Tibial nerve (tissue), 4 donors: ENCODE results near the gene NOTCH3.

Experiments
- EP300 ChIP-seq, 2 donors: sonication (generic); formaldehyde crosslinking; IDR thresholded peaks; one replicate each; pipeline ENCODE4 v1.6.1; 2017; ENCODE audit warnings: antibody characterized with exemption in 2 of 2, mild to moderate bottlenecking in 1 of 2
- TF ChIP-seq, protein P1 (sequence below), 5 experiments: fragments of 200-600 bp in 3 of 5; fragments of 450-650 bp in 2 of 5; sonication (generic) in 3 of 5; IDR thresholded peaks; one replicate each; pipeline ENCODE4 v1.5.1; 2016 to 2019; ENCODE audit warnings: antibody characterized with exemption in 5 of 5, mild to moderate bottlenecking in 3 of 5, moderate library complexity in 2 of 5

DNA sequence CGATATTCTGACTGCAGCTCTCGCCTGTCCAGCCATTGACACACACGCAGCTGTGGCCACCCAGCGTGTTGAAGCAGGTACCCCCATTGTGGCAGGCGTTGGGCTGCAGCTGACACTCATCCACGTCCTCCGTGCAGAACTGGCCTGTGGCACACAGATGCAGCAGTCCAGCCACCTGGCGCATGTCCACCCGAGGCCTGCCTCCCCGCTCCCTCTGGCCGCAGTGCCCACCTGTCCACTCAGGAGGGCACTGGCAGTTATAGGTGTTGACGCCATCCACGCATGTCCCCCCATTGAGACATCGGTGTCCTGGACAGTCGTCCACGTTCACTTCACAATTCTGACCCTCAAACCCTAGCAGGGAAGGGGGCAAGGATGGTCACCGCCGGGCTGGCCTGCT lies 9.3 kb downstream of the NOTCH3 start:
- TF ChIP-seq, protein P1, sequence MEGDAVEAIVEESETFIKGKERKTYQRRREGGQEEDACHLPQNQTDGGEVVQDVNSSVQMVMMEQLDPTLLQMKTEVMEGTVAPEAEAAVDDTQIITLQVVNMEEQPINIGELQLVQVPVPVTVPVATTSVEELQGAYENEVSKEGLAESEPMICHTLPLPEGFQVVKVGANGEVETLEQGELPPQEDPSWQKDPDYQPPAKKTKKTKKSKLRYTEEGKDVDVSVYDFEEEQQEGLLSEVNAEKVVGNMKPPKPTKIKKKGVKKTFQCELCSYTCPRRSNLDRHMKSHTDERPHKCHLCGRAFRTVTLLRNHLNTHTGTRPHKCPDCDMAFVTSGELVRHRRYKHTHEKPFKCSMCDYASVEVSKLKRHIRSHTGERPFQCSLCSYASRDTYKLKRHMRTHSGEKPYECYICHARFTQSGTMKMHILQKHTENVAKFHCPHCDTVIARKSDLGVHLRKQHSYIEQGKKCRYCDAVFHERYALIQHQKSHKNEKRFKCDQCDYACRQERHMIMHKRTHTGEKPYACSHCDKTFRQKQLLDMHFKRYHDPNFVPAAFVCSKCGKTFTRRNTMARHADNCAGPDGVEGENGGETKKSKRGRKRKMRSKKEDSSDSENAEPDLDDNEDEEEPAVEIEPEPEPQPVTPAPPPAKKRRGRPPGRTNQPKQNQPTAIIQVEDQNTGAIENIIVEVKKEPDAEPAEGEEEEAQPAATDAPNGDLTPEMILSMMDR (IDR thresholded peaks at IDR 0.05) = no peak
- TF ChIP-seq EP300 (IDR thresholded peaks at IDR 0.05) = no peak
